NB4 (cell line): ENCODE data around the gene FCRLB.
A peak's percentile ranks its signal among the peaks of the same experiment; 100 is the strongest.
"Not testable (repeated sequence)": the region's sequence is repeated elsewhere in the genome, so short reads cannot be mapped to it uniquely, and the experiment has no call there.

Source experiments
- DNase-seq: peaks from one replicate; pipeline ENCODE4 v3.0.0; 2010; ENCODE audit warnings: low read depth
- H3K4me3 ChIP-seq: one replicate; pipeline ENCODE4 v1.5.1; 2011; ENCODE audit warnings: mild to moderate bottlenecking, low read depth, low read length, moderate library complexity
- CTCF ChIP-seq: IDR thresholded peaks from one replicate; pipeline ENCODE4 v1.5.1; 2012; ENCODE audit warnings: low read depth, low read length
- MYC ChIP-seq: IDR thresholded peaks from 2 replicates; pipeline ENCODE4 v1.6.1; 2011; ENCODE audit warnings: low read depth, low read length
- POLR2A ChIP-seq: IDR thresholded peaks from 2 replicates; pipeline ENCODE4 v1.6.1; 2011; ENCODE audit warnings: mild to moderate bottlenecking; ENCODE audit not compliant: insufficient read length; ENCODE audit errors: extremely low read depth
- TF ChIP-seq, protein P1 (sequence below): IDR thresholded peaks from 2 replicates; pipeline ENCODE4 v1.6.1; 2011; ENCODE audit warnings: low read depth, low read length

The FCRLB gene

DNA sequence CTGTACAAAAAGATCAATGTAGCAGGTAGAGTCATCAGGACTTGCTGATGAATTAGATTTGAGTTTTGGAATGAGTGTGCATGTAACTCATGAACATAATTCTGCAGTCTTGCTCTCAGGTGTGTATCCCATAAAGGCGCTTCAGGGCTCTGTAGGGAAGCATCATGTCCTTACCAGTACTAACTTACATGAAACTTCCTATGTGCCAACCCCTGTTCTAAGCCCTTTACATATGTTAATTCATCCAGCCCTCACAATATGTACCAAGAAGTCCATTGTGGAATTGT, 2.1 kb upstream of the FCRLB start:
- no peak for DNase-seq
- H3K4me3 ChIP-seq: no peak overlapping the region
- TF ChIP-seq, protein P1, sequence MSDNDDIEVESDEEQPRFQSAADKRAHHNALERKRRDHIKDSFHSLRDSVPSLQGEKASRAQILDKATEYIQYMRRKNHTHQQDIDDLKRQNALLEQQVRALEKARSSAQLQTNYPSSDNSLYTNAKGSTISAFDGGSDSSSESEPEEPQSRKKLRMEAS: no peak

GRCh38 chr1:161720422-161720821, 922 bp upstream of the FCRLB start:
- no peak overlapping the region for H3K4me3 ChIP-seq
- TF ChIP-seq, protein P1: no peak
- TF ChIP-seq MYC (no peak), POLR2A (no peak), CTCF (no peak)
- DNase-seq: no peak

GRCh38 chr1:161721738-161722343, 497 bp downstream of the FCRLB start:
- peak; percentile 61; the same call in 1 of the 2 replicates for TF ChIP-seq MYC
- TF ChIP-seq, protein P1: peak; percentile 27; the same call in 1 of the 2 replicates
- no peak for TF ChIP-seq POLR2A
- TF ChIP-seq CTCF: no peak
- no peak overlapping the region for H3K4me3 ChIP-seq
- peak; percentile 91 for DNase-seq

DNA sequence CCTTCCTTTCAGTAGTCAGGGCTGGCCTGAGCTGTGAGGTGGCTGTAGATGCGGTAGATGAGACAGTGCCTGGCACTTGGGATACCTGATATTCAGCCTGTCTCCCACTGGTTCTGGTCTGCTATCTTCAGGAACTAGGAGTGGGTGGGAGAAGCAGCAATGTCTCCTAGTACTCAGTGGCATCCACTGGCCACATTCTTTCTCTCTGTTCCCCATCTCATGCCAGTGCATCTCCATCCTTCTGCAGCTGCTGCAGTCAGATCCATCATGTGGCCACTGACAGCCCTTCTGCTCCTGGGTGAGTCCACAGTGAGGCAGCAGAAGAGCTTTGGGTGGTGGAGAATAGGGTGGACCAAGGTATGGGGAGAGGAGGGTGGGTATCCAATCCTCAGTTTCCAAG, 1.1 kb downstream of the FCRLB start:
- DNase-seq: no peak
- no peak for TF ChIP-seq CTCF
- no peak for TF ChIP-seq POLR2A
- TF ChIP-seq, protein P1: no peak
- TF ChIP-seq MYC: no peak
- H3K4me3 ChIP-seq: no peak overlapping the region

- TF ChIP-seq CTCF: no peak
- TF ChIP-seq, protein P1: no peak
- TF ChIP-seq MYC: no peak
- no peak for TF ChIP-seq POLR2A
- H3K4me3 ChIP-seq: no peak overlapping the region
- no peak for DNase-seq
These were observed 2.3 kb downstream of the FCRLB start for GRCh38 chr1:161723459-161724141.

GRCh38 chr1:161725258-161725907, 4.0 kb downstream of the FCRLB start:
- peak overlapping the region; percentile 73 for H3K4me3 ChIP-seq
- not testable (repeated sequence) for DNase-seq
